Muscle of arm (tissue), 14 donors: ENCODE measurements around the gene CD248. TPM values are rescaled to one million over a fixed set of nuclear protein-coding genes. Genes with fewer than 3 reads are reported as not detected.
A peak's percentile ranks its signal among the peaks of the same experiment; 100 is the strongest.
"Not testable (repeated sequence)": the region's sequence is repeated elsewhere in the genome, so short reads cannot be mapped to it uniquely, and the experiment has no call there.

Experiments
- DNase-seq: peaks from one replicate; pipeline ENCODE4 v3.0.0-alpha.2; 2013
- long read RNA-seq, 11 donors: transcript quantifications; one replicate each; lab custom pipeline, GENCODE V29; 2026
- polyA plus RNA-seq, 12 donors: library from polyadenylated mRNA; unstranded; fragments of 120-200 nt; gene quantifications; one replicate each; pipeline ENCODE4 v1.2.1, GENCODE V29; 2013; ENCODE audit not compliant: insufficient read length in 12 of 12

Gene CD248
- 100 to 1,000 TPM in 4 of 12 donors, 10 to 100 TPM in 7, not detected in 1; 58.8 to 208 (median 73.9) TPM for polyA plus RNA-seq
- long read RNA-seq, donor 1, transcript CD248-201 (1 exons, 2,558 nt), result major isoform, 72 of 72 reads
- long read RNA-seq, donor 1, partial matches to known transcripts, result 0 of 72 reads
- long read RNA-seq, donor 1, other reads (novel, unspliced or antisense), result 0 of 72 reads
- long read RNA-seq, donor 2, transcript CD248-201 (1 exons, 2,558 nt), result major isoform, 141 of 141 reads
- long read RNA-seq, donor 2, partial matches to known transcripts, result 0 of 141 reads
- long read RNA-seq, donor 2, other reads (novel, unspliced or antisense), result 0 of 141 reads
- long read RNA-seq, donor 3, transcript CD248-201 (1 exons, 2,558 nt), result major isoform, 57 of 57 reads
- long read RNA-seq, donor 3, partial matches to known transcripts, result 0 of 57 reads
- long read RNA-seq, donor 3, other reads (novel, unspliced or antisense), result 0 of 57 reads
- long read RNA-seq, donor 4, transcript CD248-201 (1 exons, 2,558 nt), result major isoform, 55 of 55 reads
- long read RNA-seq, donor 4, partial matches to known transcripts, result 0 of 55 reads
- long read RNA-seq, donor 4, other reads (novel, unspliced or antisense), result 0 of 55 reads
- long read RNA-seq, donor 5, result 0 reads
- long read RNA-seq, donor 6, transcript CD248-201 (1 exons, 2,558 nt), result major isoform, 70 of 70 reads
- long read RNA-seq, donor 6, partial matches to known transcripts, result 0 of 70 reads
- long read RNA-seq, donor 6, other reads (novel, unspliced or antisense), result 0 of 70 reads
- long read RNA-seq, donor 7, transcript CD248-201 (1 exons, 2,558 nt), result major isoform, 91 of 91 reads
- long read RNA-seq, donor 7, partial matches to known transcripts, result 0 of 91 reads
- long read RNA-seq, donor 7, other reads (novel, unspliced or antisense), result 0 of 91 reads
- long read RNA-seq, donor 8, transcript CD248-201 (1 exons, 2,558 nt), result major isoform, 136 of 136 reads
- long read RNA-seq, donor 8, partial matches to known transcripts, result 0 of 136 reads
- long read RNA-seq, donor 8, other reads (novel, unspliced or antisense), result 0 of 136 reads
- long read RNA-seq, donor 9, transcript CD248-201 (1 exons, 2,558 nt), result major isoform, 138 of 138 reads
- long read RNA-seq, donor 9, partial matches to known transcripts, result 0 of 138 reads
- long read RNA-seq, donor 9, other reads (novel, unspliced or antisense), result 0 of 138 reads
- long read RNA-seq, donor 10, transcript CD248-201 (1 exons, 2,558 nt), result major isoform, 107 of 107 reads
- long read RNA-seq, donor 10, partial matches to known transcripts, result 0 of 107 reads
- long read RNA-seq, donor 10, other reads (novel, unspliced or antisense), result 0 of 107 reads
- long read RNA-seq, donor 11, transcript CD248-201 (1 exons, 2,558 nt), result major isoform, 100 of 100 reads
- long read RNA-seq, donor 11, partial matches to known transcripts, result 0 of 100 reads
- long read RNA-seq, donor 11, other reads (novel, unspliced or antisense), result 0 of 100 reads

- DNase-seq, result peak; percentile 83
These were observed at the start of gene CD248 for GRCh38 chr11:66316849-66317251. CD248 (minus strand) TSS chr11:66317044; CDS start chr11:66317027, 17 bp downstream.

- DNase-seq, result no peak
These were observed 49.1 kb upstream of the CD248 start for GRCh38 chr11:66365711-66366619.

- DNase-seq, result no peak
These were observed 48.3 kb upstream of the CD248 start for GRCh38 chr11:66365166-66365565.

GRCh38 chr11:66363805-66364535 is 47.1 kb upstream of the CD248 start:
- DNase-seq, result no peak

- DNase-seq, result no peak
These were observed 46.4 kb upstream of the CD248 start for GRCh38 chr11:66363187-66363601.

- no peak for DNase-seq
These were observed 45.8 kb upstream of the CD248 start for GRCh38 chr11:66362481-66363147.

- no peak for DNase-seq
These were observed 44.7 kb upstream of the CD248 start for GRCh38 chr11:66361502-66361941.

GRCh38 chr11:66360406-66361073 is 43.7 kb upstream of the CD248 start:
- DNase-seq, result no peak

GRCh38 chr11:66359662-66360087 is 42.8 kb upstream of the CD248 start:
- no peak for DNase-seq

GRCh38 chr11:66350560-66351235 is 33.9 kb upstream of the CD248 start:
- not testable (repeated sequence) for DNase-seq

- DNase-seq, result no peak
These were observed 32.2 kb upstream of the CD248 start for GRCh38 chr11:66349084-66349386.

GRCh38 chr11:66347425-66348276 is 30.8 kb upstream of the CD248 start, which contains the start of gene B4GAT1:
B4GAT1 (minus strand) TSS chr11:66347629; CDS start chr11:66347545, 84 bp downstream.
- peak; percentile 92 for DNase-seq

GRCh38 chr11:66346476-66347424 is 29.9 kb upstream of the CD248 start:
- DNase-seq, result no peak

- no peak for DNase-seq
These were observed 28.4 kb upstream of the CD248 start for GRCh38 chr11:66345316-66345649.

- DNase-seq, result peak; percentile 98
These were observed 27.9 kb upstream of the CD248 start, which contains the start of gene BRMS1 for GRCh38 chr11:66344550-66345315. BRMS1 (minus strand) TSS chr11:66345104; CDS start chr11:66342234, 2,870 bp downstream.
